Measurements from ENCODE around the gene CDH4. TPM values are rescaled to one million over a fixed set of nuclear protein-coding genes. Genes with fewer than 3 reads are reported as not detected.

CDH4 gene
- total RNA-seq, 3 donors from 2014 or later (not counting 1 experiment from before 2014, with no cell fraction given), result 0.18 TPM; not detected in 2

GRCh38 chr20:61292391-61292790 lies 40.3 kb downstream of the CDH4 start:
- Mint-ChIP-seq H3K27ac (no peak overlapping the region), H3K9me3 (peaks cover 0 to 6% of the 10 kb centered on the region in 2 donors), H3K36me3 (no peaks in the 10 kb centered on the region), H3K4me3 (no peak overlapping the region), H3K4me1 (no peaks in the 10 kb centered on the region), H3K27me3 (ENCODE audit: low read depth in 2 of 2) (no peaks in the 10 kb centered on the region)
- Histone ChIP-seq H3K27me3 (ENCODE audit: control insufficient read depth, insufficient read depth, low read length) (no peaks in the 10 kb centered on the region), H3K36me3 (ENCODE audit: control insufficient read depth, insufficient read depth, low read length) (no peaks in the 10 kb centered on the region), H3K4me1 (ENCODE audit: control insufficient read depth, insufficient read depth, low read length) (no peaks in the 10 kb centered on the region), H3K9me3 (ENCODE audit: control insufficient read depth, insufficient read depth, low read length) (peaks cover 5% of the 10 kb centered on the region), H3K27ac (ENCODE audit: low read length) (no peak overlapping the region), H3K4me3 (ENCODE audit: low read length) (no peak overlapping the region)
- WGBS (ENCODE audit: insufficient coverage), result 85% methylated on average over 11 of the region's 11 CpGs
- TF ChIP-seq, protein P1, sequence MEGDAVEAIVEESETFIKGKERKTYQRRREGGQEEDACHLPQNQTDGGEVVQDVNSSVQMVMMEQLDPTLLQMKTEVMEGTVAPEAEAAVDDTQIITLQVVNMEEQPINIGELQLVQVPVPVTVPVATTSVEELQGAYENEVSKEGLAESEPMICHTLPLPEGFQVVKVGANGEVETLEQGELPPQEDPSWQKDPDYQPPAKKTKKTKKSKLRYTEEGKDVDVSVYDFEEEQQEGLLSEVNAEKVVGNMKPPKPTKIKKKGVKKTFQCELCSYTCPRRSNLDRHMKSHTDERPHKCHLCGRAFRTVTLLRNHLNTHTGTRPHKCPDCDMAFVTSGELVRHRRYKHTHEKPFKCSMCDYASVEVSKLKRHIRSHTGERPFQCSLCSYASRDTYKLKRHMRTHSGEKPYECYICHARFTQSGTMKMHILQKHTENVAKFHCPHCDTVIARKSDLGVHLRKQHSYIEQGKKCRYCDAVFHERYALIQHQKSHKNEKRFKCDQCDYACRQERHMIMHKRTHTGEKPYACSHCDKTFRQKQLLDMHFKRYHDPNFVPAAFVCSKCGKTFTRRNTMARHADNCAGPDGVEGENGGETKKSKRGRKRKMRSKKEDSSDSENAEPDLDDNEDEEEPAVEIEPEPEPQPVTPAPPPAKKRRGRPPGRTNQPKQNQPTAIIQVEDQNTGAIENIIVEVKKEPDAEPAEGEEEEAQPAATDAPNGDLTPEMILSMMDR (IDR thresholded peaks at IDR 0.05), result no peak
- intact Hi-C loops (cut with micrococcal nuclease), result no loop called here
- no peak for DNase-seq
- no peak for ATAC-seq

- Mint-ChIP-seq H3K4me3 (no peak overlapping the region), H3K9me3 (peaks cover 0 to 6% of the 10 kb centered on the region in 2 donors), H3K27ac (no peak overlapping the region), H3K27me3 (ENCODE audit: low read depth in 2 of 2) (no peaks in the 10 kb centered on the region), H3K4me1 (no peaks in the 10 kb centered on the region), H3K36me3 (no peaks in the 10 kb centered on the region)
- TF ChIP-seq, protein P1 (IDR thresholded peaks at IDR 0.05), result no peak
- Histone ChIP-seq H3K4me1 (ENCODE audit: control insufficient read depth, insufficient read depth, low read length) (no peaks in the 10 kb centered on the region), H3K4me3 (ENCODE audit: low read length) (no peak overlapping the region), H3K27me3 (ENCODE audit: control insufficient read depth, insufficient read depth, low read length) (no peaks in the 10 kb centered on the region), H3K36me3 (ENCODE audit: control insufficient read depth, insufficient read depth, low read length) (no peaks in the 10 kb centered on the region), H3K9me3 (ENCODE audit: control insufficient read depth, insufficient read depth, low read length) (peaks cover 5% of the 10 kb centered on the region), H3K27ac (ENCODE audit: low read length) (no peak overlapping the region)
- intact Hi-C loops (cut with micrococcal nuclease), result no loop called here
- no peak for ATAC-seq
- DNase-seq, result no peak
- WGBS (ENCODE audit: insufficient coverage), result 84% methylated on average over 19 of the region's 19 CpGs
These were observed 41.0 kb downstream of the CDH4 start for GRCh38 chr20:61292821-61293612.

- H3K4me1 ChIP-seq (ENCODE audit: control insufficient read depth, insufficient read depth, low read length), result no peaks in the 10 kb centered on the region
- 84% methylated on average over 12 of the region's 12 CpGs for WGBS (ENCODE audit: insufficient coverage)
- no peaks in the 10 kb centered on the region for H3K36me3 ChIP-seq (ENCODE audit: control insufficient read depth, insufficient read depth, low read length)
- H3K4me1 Mint-ChIP-seq, result no peaks in the 10 kb centered on the region
- no peaks in the 10 kb centered on the region for H3K27me3 Mint-ChIP-seq (ENCODE audit: low read depth in 2 of 2)
- intact Hi-C loops (cut with micrococcal nuclease), result no loop called here
- no peak for ATAC-seq
- peaks cover 5% of the 10 kb centered on the region for H3K9me3 ChIP-seq (ENCODE audit: control insufficient read depth, insufficient read depth, low read length)
- no peak overlapping the region for H3K4me3 ChIP-seq (ENCODE audit: low read length)
- peaks cover 0 to 6% of the 10 kb centered on the region in 2 donors for H3K9me3 Mint-ChIP-seq
- H3K27me3 ChIP-seq (ENCODE audit: control insufficient read depth, insufficient read depth, low read length), result no peaks in the 10 kb centered on the region
- H3K4me3 Mint-ChIP-seq, result no peak overlapping the region
- TF ChIP-seq, protein P1 (IDR thresholded peaks at IDR 0.05), result no peak
- H3K27ac ChIP-seq (ENCODE audit: low read length), result no peak overlapping the region
- DNase-seq, result no peak
- H3K36me3 Mint-ChIP-seq, result no peaks in the 10 kb centered on the region
- no peak overlapping the region for H3K27ac Mint-ChIP-seq
These were observed 41.9 kb downstream of the CDH4 start for GRCh38 chr20:61293951-61294350.

GRCh38 chr20:61295249-61295648 lies 43.2 kb downstream of the CDH4 start:
- TF ChIP-seq, protein P1 (IDR thresholded peaks at IDR 0.05), result no peak
- H3K27me3 ChIP-seq (ENCODE audit: control insufficient read depth, insufficient read depth, low read length), result no peaks in the 10 kb centered on the region

More at GRCh38 chr20:61295249-61295648, 43.2 kb downstream of the CDH4 start:
- no peak for DNase-seq
- intact Hi-C loops (cut with micrococcal nuclease), result no loop called here
- Mint-ChIP-seq H3K36me3 (no peaks in the 10 kb centered on the region), H3K4me3 (no peak overlapping the region), H3K27ac (no peak overlapping the region), H3K27me3 (ENCODE audit: low read depth in 2 of 2) (no peaks in the 10 kb centered on the region), H3K9me3 (peaks cover 0 to 6% of the 10 kb centered on the region in 2 donors), H3K4me1 (no peaks in the 10 kb centered on the region)
- H3K4me3 ChIP-seq (ENCODE audit: low read length), result no peak overlapping the region
- no peak for ATAC-seq
- no peak overlapping the region for H3K27ac ChIP-seq (ENCODE audit: low read length)
- H3K9me3 ChIP-seq (ENCODE audit: control insufficient read depth, insufficient read depth, low read length), result peaks cover 11% of the 10 kb centered on the region
- no peaks in the 10 kb centered on the region for H3K36me3 ChIP-seq (ENCODE audit: control insufficient read depth, insufficient read depth, low read length)
- WGBS (ENCODE audit: insufficient coverage), result 94% methylated on average over 13 of the region's 13 CpGs
- H3K4me1 ChIP-seq (ENCODE audit: control insufficient read depth, insufficient read depth, low read length), result no peaks in the 10 kb centered on the region
